Measurements from ENCODE around the gene SFXN1. TPM values are rescaled to one million over a fixed set of nuclear protein-coding genes. Genes with fewer than 3 reads are reported as not detected.
"Not testable (repeated sequence)": the region's sequence is repeated elsewhere in the genome, so short reads cannot be mapped to it uniquely, and the experiment has no call there.

SFXN1 gene
- total RNA-seq: 36.3 and 41.2 TPM in 2 replicates

- peak; percentile 75 to 78 for DNase-seq (ENCODE audit: low read depth in 2 of 2)
These were observed at the start of gene SFXN1 for GRCh38 chr5:175478384-175479124. TSS of gene SFXN1 (plus strand) at chr5:175478560. CDS start at chr5:175492104, 13,544 bp downstream.

GRCh38 chr5:175434800-175435199, 43.6 kb upstream of the SFXN1 start:
- DNase-seq (ENCODE audit: low read depth in 2 of 2): no peak

- no peak for DNase-seq (ENCODE audit: low read depth in 2 of 2)
These were observed 42.0 kb upstream of the SFXN1 start for GRCh38 chr5:175436359-175436758.

GRCh38 chr5:175438234-175438857, 40.0 kb upstream of the SFXN1 start:
- no peak for DNase-seq (ENCODE audit: low read depth in 2 of 2)

GRCh38 chr5:175443514-175444059, 34.8 kb upstream of the SFXN1 start:
- DNase-seq (ENCODE audit: low read depth in 2 of 2): no peak

GRCh38 chr5:175444060-175444904, 34.1 kb upstream of the SFXN1 start, which contains the start of gene DRD1:
TSS of gene DRD1 (minus strand) at chr5:175444182. CDS start at chr5:175443099, 1,083 bp downstream.
- peak; percentile 23 to 29 for DNase-seq (ENCODE audit: low read depth in 2 of 2)

- no peak for DNase-seq (ENCODE audit: low read depth in 2 of 2)
These were observed 33.4 kb upstream of the SFXN1 start for GRCh38 chr5:175444905-175445456.

GRCh38 chr5:175446378-175446777, 32.0 kb upstream of the SFXN1 start:
- DNase-seq (ENCODE audit: low read depth in 2 of 2): not testable (repeated sequence)

GRCh38 chr5:175447571-175447970, 30.8 kb upstream of the SFXN1 start:
- no peak for DNase-seq (ENCODE audit: low read depth in 2 of 2)

- DNase-seq (ENCODE audit: low read depth in 2 of 2): no peak
These were observed 30.1 kb upstream of the SFXN1 start for GRCh38 chr5:175448276-175448675.

- DNase-seq (ENCODE audit: low read depth in 2 of 2): no peak
These were observed 26.2 kb upstream of the SFXN1 start for GRCh38 chr5:175452166-175452565.

- DNase-seq (ENCODE audit: low read depth in 2 of 2): not testable (repeated sequence)
These were observed 24.0 kb upstream of the SFXN1 start for GRCh38 chr5:175454338-175454737.

GRCh38 chr5:175456105-175456742, 22.1 kb upstream of the SFXN1 start:
- DNase-seq (ENCODE audit: low read depth in 2 of 2): no peak

- DNase-seq (ENCODE audit: low read depth in 2 of 2): no peak
These were observed 20.9 kb upstream of the SFXN1 start for GRCh38 chr5:175457466-175457865.

- DNase-seq (ENCODE audit: low read depth in 2 of 2): peak in 1 of 2 donors; percentile 17
These were observed 18.2 kb upstream of the SFXN1 start for GRCh38 chr5:175460126-175460525.

GRCh38 chr5:175460552-175460951, 17.8 kb upstream of the SFXN1 start:
- no peak for DNase-seq (ENCODE audit: low read depth in 2 of 2)

GRCh38 chr5:175461370-175461769, 17.0 kb upstream of the SFXN1 start:
- DNase-seq (ENCODE audit: low read depth in 2 of 2): no peak

GRCh38 chr5:175463641-175464040, 14.7 kb upstream of the SFXN1 start:
- DNase-seq (ENCODE audit: low read depth in 2 of 2): no peak

- peak; percentile 41 to 52 for DNase-seq (ENCODE audit: low read depth in 2 of 2)
These were observed 14.1 kb upstream of the SFXN1 start for GRCh38 chr5:175464074-175464941.

- DNase-seq (ENCODE audit: low read depth in 2 of 2): no peak
These were observed 13.5 kb upstream of the SFXN1 start for GRCh38 chr5:175464942-175465233.
